K562 (cell line): Measurements from ENCODE around the gene TK1. TPM values are rescaled to one million over a fixed set of nuclear protein-coding genes. Genes with fewer than 3 reads are reported as not detected.

Experiments
- CTCFL ChIP-seq: IDR thresholded peaks from 2 replicates; pipeline ENCODE4 v1.6.1; 2011; ENCODE audit warnings: borderline replicate concordance, low read depth, mild to moderate bottlenecking, moderate library complexity, low read length; ENCODE audit not compliant: insufficient read depth, poor library complexity, severe bottlenecking
- JUND ChIP-seq, 2 experiments: IDR thresholded peaks; 2 replicates in 1 of 2; 3 replicates in 1 of 2; pipeline ENCODE4 v1.6.1; 2011; ENCODE audit warnings: borderline replicate concordance in 2 of 2, low read depth in 2 of 2, low read length in 2 of 2, improper control_type of control experiment in 1 of 2, missing biosample characterization in 1 of 2, missing genetic modification characterization in 1 of 2, missing genetic modification reagents in 1 of 2
- MGA ChIP-seq: fragments of 450-650 bp; IDR thresholded peaks from 2 replicates; pipeline ENCODE4 v1.6.1; 2016; ENCODE audit warnings: mild to moderate bottlenecking, moderate library complexity
- RCOR1 ChIP-seq, 2 experiments: IDR thresholded peaks; 2 replicates each; pipeline ENCODE4 v1.6.1; 2012; ENCODE audit warnings: low read depth in 2 of 2, low read length in 2 of 2, borderline replicate concordance in 1 of 2, improper control_type of control experiment in 1 of 2
- RHOXF2B ChIP-seq: fragments of 250-450 bp; sonication (Bioruptor Pico); conservative IDR thresholded peaks from 2 replicates; pipeline ENCODE4 v1.5.1; 2021
- SRSF9 ChIP-seq: fragments of 200-400 bp; formaldehyde crosslinking; IDR thresholded peaks from 2 replicates; pipeline ENCODE4 v1.6.1; 2017; ENCODE audit warnings: low read depth, low read length, borderline replicate concordance
- ZBTB49 ChIP-seq: sonication (generic); formaldehyde crosslinking; IDR thresholded peaks from 2 replicates; pipeline ENCODE4 v1.8.0; 2022; ENCODE audit warnings: missing genetic modification reagents, mild to moderate bottlenecking, borderline replicate concordance
- polyA plus RNA-seq, 8 experiments: library from polyadenylated mRNA; depleted of rRNA in 4 of 8; stranded (reverse) in 5 of 8; unstranded in 3 of 8; fragments of >200 nt; fragmentation: Nextera tagmentation in 2 of 8; fragmentation: Illumina TruSeq in 1 of 8; extraction: Ambion mirVana in 2 of 8; extraction: Trizol in 1 of 8; gene quantifications; 2 replicates each; pipeline versions ENCODE4 v1.2.1 to v1.2.3, GENCODE V29; 2011 to 2014; ENCODE audit warnings: inconsistent platforms in 1 of 8, missing spikeins in 1 of 8
- total RNA-seq, 7 experiments: library from RNA; depleted of rRNA in 6 of 7; stranded (reverse); fragments of >200 nt in 6 of 7; fragmentation: Illumina TruSeq in 2 of 7; extraction: Trizol in 2 of 7; gene quantifications; 2 replicates each; pipeline versions ENCODE4 v1.2.1 to v1.2.3, GENCODE V29; 2011 to 2021; ENCODE audit warnings: low replicate concordance in 1 of 7

TK1 gene
- total and polyA plus RNA-seq, 9 of the 15 experiments (the other 6 are each of a cell fraction or from before 2014, with no cell fraction given), result 8.4 to 280 (median 103) TPM

GRCh38 chr17:78129351-78130089 lies 57.3 kb downstream of the TK1 start (continued):
- TF ChIP-seq MGA (no peak), CTCFL (no peak), SRSF9 (no peak), JUND (IDR thresholded peaks at IDR 0.05; ENCODE audit: borderline replicate concordance, low read depth, low read length) (no peak), JUND (tag; IDR thresholded peaks at IDR 0.05; ENCODE audit: borderline replicate concordance, low read depth, low read length) (no peak), RHOXF2B (CRISPR knock-in tag) (0 out of 2 replicates have a peak, but pooled peaks have one; percentile 24), ZBTB49 (CRISPR knock-in tag) (no peak), RCOR1 (IDR thresholded peaks at IDR 0.05; ENCODE audit: borderline replicate concordance in 1 of 2, low read depth in 2 of 2, low read length in 2 of 2) (peak in 1 of 2 experiments; percentile 1; a peak in 2 of 4 replicates)
